A673 (cell line): ENCODE results near the gene IL23R. TPM values are rescaled to one million over a fixed set of nuclear protein-coding genes. Genes with fewer than 3 reads are reported as not detected.

Experiments used
- BruUV-seq: library from RNA; stranded (reverse); fragments of 400-500 nt; replicated peaks from 2 replicates; lab custom pipeline; 2021; lab: Mats Ljungman, UMichigan
- CTCF ChIA-PET: fragments of 300-600 bp; sonication (Branson Sonifier 250); formaldehyde crosslinking; loops from one replicate; lab custom pipeline; 2022; ENCODE audit warnings: antibody characterized with exemption; lab: Charles Lee
- POLR2A ChIA-PET: fragments of 300-600 bp; sonication (Branson Sonifier 250); formaldehyde crosslinking; loops from one replicate; lab custom pipeline; 2022; ENCODE audit warnings: antibody characterized with exemption; ENCODE audit not compliant: low non-redundant PET; lab: Charles Lee
- DNase-seq: peaks from one replicate; pipeline ENCODE4 v3.0.0-alpha.2; 2015; ENCODE audit warnings: low spot score
- H3K27ac ChIP-seq: fragments of 200-600 bp; sonication (generic); 2 replicates; pipeline ENCODE4 v1.5.1; 2016; ENCODE audit warnings: mixed run types, low read depth, mild to moderate bottlenecking, mixed read lengths, antibody characterized with exemption, low read length; ENCODE audit not compliant: poor library complexity, severe bottlenecking
- H3K27me3 ChIP-seq: fragments of 200-600 bp; sonication (generic); replicated peaks from 2 replicates; pipeline ENCODE4 v1.6.1; 2017; ENCODE audit warnings: mixed run types, low read depth, mild to moderate bottlenecking, mixed read lengths, antibody characterized with exemption, low read length; ENCODE audit not compliant: insufficient read depth, poor library complexity
- H3K36me3 ChIP-seq: fragments of 200-600 bp; sonication (generic); 2 replicates; pipeline ENCODE4 v1.6.1; 2016; ENCODE audit warnings: mixed run types, mild to moderate bottlenecking, mixed read lengths, antibody characterized with exemption, low read length; ENCODE audit not compliant: insufficient read depth, poor library complexity, severe bottlenecking
- H3K4me1 ChIP-seq: fragments of 200-600 bp; sonication (generic); 2 replicates; pipeline ENCODE4 v1.6.1; 2017; ENCODE audit warnings: mixed run types, mild to moderate bottlenecking, mixed read lengths, antibody characterized with exemption, low read length; ENCODE audit not compliant: insufficient read depth, poor library complexity, severe bottlenecking
- H3K4me3 ChIP-seq: fragments of 200-600 bp; sonication (generic); 2 replicates; pipeline ENCODE4 v1.5.1; 2016; ENCODE audit warnings: low read depth, mixed run types, mild to moderate bottlenecking, mixed read lengths, low read length; ENCODE audit not compliant: poor library complexity, severe bottlenecking
- H3K9me3 ChIP-seq: fragments of 200-600 bp; sonication (generic); 2 replicates; pipeline ENCODE4 v1.6.1; 2016; ENCODE audit warnings: mixed run types, low read depth, mild to moderate bottlenecking, mixed read lengths, antibody characterized with exemption, low read length; ENCODE audit not compliant: poor library complexity, severe bottlenecking
- CTCF ChIP-seq: fragments of 300-800, 200-600 bp; sonication (generic); conservative IDR thresholded peaks from 2 replicates; pipeline ENCODE4 v1.5.1; 2017; ENCODE audit warnings: low read depth, mild to moderate bottlenecking, antibody characterized with exemption, low read length, moderate library complexity, mixed read lengths
- EZH2 ChIP-seq: fragments of 200-600 bp; sonication (generic); IDR thresholded peaks from 2 replicates; pipeline ENCODE4 v1.6.1; 2017; ENCODE audit warnings: borderline replicate concordance, low read depth, mild to moderate bottlenecking, mixed read lengths, antibody characterized with exemption, low read length; ENCODE audit not compliant: poor library complexity, severe bottlenecking
- intact Hi-C: fragments of 100-400 bp; cut with micrococcal nuclease; formaldehyde crosslinking; loops from one replicate; pipeline ENCODE4 v1.10.0; 2022; ENCODE audit not compliant: unreplicated experiment
- total RNA-seq: library from RNA; stranded (reverse); gene quantifications from 2 replicates; pipeline ENCODE4 v1.2.3, GENCODE V29; 2021

Gene IL23R
- total RNA-seq, 1 experiment from 2014 or later, result not detected

DNA sequence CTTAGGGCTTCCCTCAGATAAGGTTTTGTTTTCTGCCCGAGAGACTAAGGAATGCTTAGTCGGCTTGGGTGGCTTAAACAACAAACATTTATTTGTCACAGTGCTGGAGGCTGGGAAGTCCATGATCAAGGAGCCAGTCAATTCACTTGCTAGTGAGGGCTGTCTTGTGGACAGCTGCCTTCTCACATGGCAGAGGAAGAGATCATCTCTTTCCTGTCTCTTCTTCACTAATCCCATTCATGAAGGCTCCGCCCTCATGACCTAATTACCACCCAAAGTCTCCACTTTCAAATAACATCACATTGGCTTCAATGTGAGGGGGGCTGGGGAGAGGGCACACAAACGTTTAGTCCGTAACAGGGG, 90.9 kb downstream of the IL23R start:
- ChIA-PET POLR2A (no interaction called here), CTCF (no interaction called here)
- intact Hi-C loops, result no loop called here
- H3K4me1 ChIP-seq, result no peaks in the 10 kb centered on the region
- H3K27me3 ChIP-seq, result no peaks in the 10 kb centered on the region
- TF ChIP-seq CTCF, result no peak
- no TSS peak for BruUV-seq
- no peaks in the 10 kb centered on the region for H3K9me3 ChIP-seq
- H3K36me3 ChIP-seq, result no peaks in the 10 kb centered on the region
- no peak overlapping the region for H3K4me3 ChIP-seq
- no peak overlapping the region for H3K27ac ChIP-seq
- peak; percentile 5 for DNase-seq

- peak; percentile 36 for DNase-seq
- no peak overlapping the region for H3K4me3 ChIP-seq
- no peak overlapping the region for H3K27ac ChIP-seq
- peaks cover 15% of the 10 kb centered on the region for H3K4me1 ChIP-seq
- H3K27me3 ChIP-seq, result no peaks in the 10 kb centered on the region
- ChIA-PET CTCF (interaction anchor here (0.9 to 1.2 kb wide), 2 partner anchors 10 to 48 kb away, joined by 3 to 4 read pairs; no protein-coding TSS in a partner anchor), POLR2A (interaction anchor here (0.6 kb wide), 1 partner anchor 53 kb away, joined by 3 read pairs; no protein-coding TSS in a partner anchor)
- intact Hi-C loops, result no loop called here
- H3K36me3 ChIP-seq, result no peaks in the 10 kb centered on the region
- no TSS peak for BruUV-seq
- TF ChIP-seq CTCF (peak; percentile 54), EZH2 (no peak)
- no peaks in the 10 kb centered on the region for H3K9me3 ChIP-seq
Observed at GRCh38 chr1:67261680-67262079, 95.4 kb downstream of the IL23R start.

- intact Hi-C loops, result no loop called here
- no peak for DNase-seq
- Histone ChIP-seq H3K4me1 (peaks cover 15% of the 10 kb centered on the region), H3K36me3 (no peaks in the 10 kb centered on the region), H3K27me3 (no peaks in the 10 kb centered on the region), H3K4me3 (no peak overlapping the region), H3K27ac (no peak overlapping the region), H3K9me3 (no peaks in the 10 kb centered on the region)
- BruUV-seq, result no TSS peak
- ChIA-PET POLR2A (no interaction called here), CTCF (interaction anchor here (1.2 kb wide), 1 partner anchor 49 kb away, joined by 4 read pairs; no protein-coding TSS in a partner anchor)
- TF ChIP-seq EZH2, result no peak
- no peak for TF ChIP-seq CTCF
Observed at GRCh38 chr1:67262735-67263134, 96.5 kb downstream of the IL23R start.
